Astrocyte (in vitro differentiated cells and primary cell): ENCODE measurements around the gene LRRC40. TPM values are rescaled to one million over a fixed set of nuclear protein-coding genes. Genes with fewer than 3 reads are reported as not detected.
A peak's percentile ranks its signal among the peaks of the same experiment; 100 is the strongest.

Experiments used
- DNase-seq: peaks from one replicate; pipeline ENCODE4 v3.0.0-alpha.2; 2010; ENCODE audit warnings: low read depth
- FAIRE-seq: peaks from 2 replicates; lab custom pipeline; 2011; peaks lifted over from hg19 to GRCh38; lab: Jason Lieb, UNC
- H2AFZ ChIP-seq: 2 replicates; pipeline ENCODE4 v1.6.0; 2012; ENCODE audit warnings: low read depth, low read length, inconsistent platforms
- H3K27ac ChIP-seq: 2 replicates; pipeline ENCODE4 v1.5.1; 2011; ENCODE audit warnings: low read depth, low read length, inconsistent platforms
- H3K27me3 ChIP-seq: 2 replicates; pipeline ENCODE4 v1.6.0; 2011; ENCODE audit warnings: low read length, inconsistent platforms; ENCODE audit not compliant: insufficient read depth
- H3K36me3 ChIP-seq: 2 replicates; pipeline ENCODE4 v1.5.1; 2011; ENCODE audit warnings: low read length, inconsistent platforms; ENCODE audit not compliant: insufficient read depth
- H3K4me1 ChIP-seq: 2 replicates; pipeline ENCODE4 v1.5.1; 2011; ENCODE audit warnings: low read length, inconsistent platforms; ENCODE audit not compliant: insufficient read depth
- H3K4me2 ChIP-seq: 2 replicates; pipeline ENCODE4 v1.6.0; 2012; ENCODE audit warnings: low read length, inconsistent platforms
- H3K4me3 ChIP-seq: 2 replicates; pipeline ENCODE4 v1.5.1; 2011; ENCODE audit warnings: low read depth, mild to moderate bottlenecking, low read length, inconsistent platforms; ENCODE audit not compliant: insufficient read depth
- H3K79me2 ChIP-seq: 2 replicates; pipeline ENCODE4 v1.6.0; 2012; ENCODE audit warnings: mild to moderate bottlenecking, low read length, inconsistent platforms; ENCODE audit not compliant: insufficient read depth
- H3K9ac ChIP-seq: 2 replicates; pipeline ENCODE4 v1.6.0; 2012; ENCODE audit warnings: mild to moderate bottlenecking, low read length, inconsistent platforms
- H3K9me3 ChIP-seq: 2 replicates; pipeline ENCODE4 v1.5.1; 2012; ENCODE audit warnings: low read depth, mild to moderate bottlenecking, low read length, inconsistent platforms; ENCODE audit not compliant: insufficient read depth
- H4K20me1 ChIP-seq: 2 replicates; pipeline ENCODE4 v1.6.0; 2012; ENCODE audit warnings: low read length, inconsistent platforms; ENCODE audit not compliant: insufficient read depth
- H3K27ac Mint-ChIP-seq: one replicate; pipeline ENCODE4 v1.8.0; 2021; ENCODE audit warnings: mild to moderate bottlenecking, mixed read lengths; ENCODE audit not compliant: unreplicated experiment
- H3K27me3 Mint-ChIP-seq: one replicate; pipeline ENCODE4 v1.8.0; 2021; ENCODE audit warnings: low read depth, mixed read lengths; ENCODE audit not compliant: unreplicated experiment
- H3K36me3 Mint-ChIP-seq: one replicate; pipeline ENCODE4 v1.8.0; 2021; ENCODE audit warnings: low read depth, mixed read lengths; ENCODE audit not compliant: unreplicated experiment
- H3K4me1 Mint-ChIP-seq: one replicate; pipeline ENCODE4 v1.8.0; 2021; ENCODE audit warnings: low read depth, mixed read lengths; ENCODE audit not compliant: unreplicated experiment
- H3K4me3 Mint-ChIP-seq: one replicate; pipeline ENCODE4 v1.8.0; 2021; ENCODE audit warnings: mild to moderate bottlenecking, moderate library complexity, mixed read lengths; ENCODE audit not compliant: unreplicated experiment
- H3K9me3 Mint-ChIP-seq: one replicate; pipeline ENCODE4 v1.8.0; 2021; ENCODE audit warnings: mild to moderate bottlenecking, mixed read lengths; ENCODE audit not compliant: unreplicated experiment
- EZH2 ChIP-seq: IDR thresholded peaks from 2 replicates; pipeline ENCODE4 v1.6.1; 2012; ENCODE audit warnings: mild to moderate bottlenecking, low read length, inconsistent platforms; ENCODE audit not compliant: insufficient read depth
- total RNA-seq: library from RNA; stranded (reverse); gene quantifications from 2 replicates; pipeline ENCODE4 v1.2.1, GENCODE V29; 2021
- TF ChIP-seq, protein P1 (sequence below): IDR thresholded peaks from 2 replicates; pipeline ENCODE4 v1.5.1; 2011; ENCODE audit warnings: low read depth, mild to moderate bottlenecking, inconsistent platforms, low read length, moderate library complexity; ENCODE audit not compliant: insufficient read depth

The LRRC40 gene
- total RNA-seq, 1 donor from 2014 or later, result 20.2 TPM

DNA sequence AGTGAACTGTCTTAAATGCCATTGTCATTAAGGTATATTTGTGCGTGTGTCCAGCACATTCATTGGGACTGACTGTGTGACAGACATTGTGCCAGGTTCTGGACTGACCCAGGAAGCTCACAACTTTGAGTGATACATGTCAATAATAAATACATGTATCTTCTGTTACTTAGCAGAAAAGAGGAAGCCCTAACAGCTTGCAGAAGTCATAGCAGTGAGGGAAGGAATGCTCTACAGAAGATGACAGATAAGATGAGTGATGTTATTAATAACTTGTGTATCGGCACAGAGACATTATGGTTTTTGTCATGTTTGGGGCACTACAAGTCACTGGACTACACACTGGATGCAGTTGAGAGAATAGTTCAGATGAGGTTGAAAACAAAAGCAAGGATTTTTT lies 14.6 kb upstream of the LRRC40 start:
- Histone ChIP-seq H2AFZ (no peak overlapping the region), H3K36me3 (peaks cover 7% of the 10 kb centered on the region), H3K27me3 (no peaks in the 10 kb centered on the region), H3K4me1 (peaks cover 3% of the 10 kb centered on the region), H3K9ac (no peak overlapping the region), H4K20me1 (peaks cover 41% of the 10 kb centered on the region), H3K4me3 (no peak overlapping the region), H3K79me2 (peaks cover 98% of the 10 kb centered on the region), H3K4me2 (no peak overlapping the region), H3K9me3 (no peaks in the 10 kb centered on the region), H3K27ac (no peak overlapping the region)
- peaks cover 20% of the 10 kb centered on the region for H3K4me1 Mint-ChIP-seq
- DNase-seq, result no peak
- no peak overlapping the region for H3K27ac Mint-ChIP-seq
- H3K36me3 Mint-ChIP-seq, result peaks cover 4% of the 10 kb centered on the region
- no peak for FAIRE-seq
- H3K4me3 Mint-ChIP-seq, result peak overlapping the region; percentile 47
- TF ChIP-seq EZH2, result no peak
- TF ChIP-seq, protein P1, sequence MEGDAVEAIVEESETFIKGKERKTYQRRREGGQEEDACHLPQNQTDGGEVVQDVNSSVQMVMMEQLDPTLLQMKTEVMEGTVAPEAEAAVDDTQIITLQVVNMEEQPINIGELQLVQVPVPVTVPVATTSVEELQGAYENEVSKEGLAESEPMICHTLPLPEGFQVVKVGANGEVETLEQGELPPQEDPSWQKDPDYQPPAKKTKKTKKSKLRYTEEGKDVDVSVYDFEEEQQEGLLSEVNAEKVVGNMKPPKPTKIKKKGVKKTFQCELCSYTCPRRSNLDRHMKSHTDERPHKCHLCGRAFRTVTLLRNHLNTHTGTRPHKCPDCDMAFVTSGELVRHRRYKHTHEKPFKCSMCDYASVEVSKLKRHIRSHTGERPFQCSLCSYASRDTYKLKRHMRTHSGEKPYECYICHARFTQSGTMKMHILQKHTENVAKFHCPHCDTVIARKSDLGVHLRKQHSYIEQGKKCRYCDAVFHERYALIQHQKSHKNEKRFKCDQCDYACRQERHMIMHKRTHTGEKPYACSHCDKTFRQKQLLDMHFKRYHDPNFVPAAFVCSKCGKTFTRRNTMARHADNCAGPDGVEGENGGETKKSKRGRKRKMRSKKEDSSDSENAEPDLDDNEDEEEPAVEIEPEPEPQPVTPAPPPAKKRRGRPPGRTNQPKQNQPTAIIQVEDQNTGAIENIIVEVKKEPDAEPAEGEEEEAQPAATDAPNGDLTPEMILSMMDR, result no peak
- no peaks in the 10 kb centered on the region for H3K9me3 Mint-ChIP-seq
- no peaks in the 10 kb centered on the region for H3K27me3 Mint-ChIP-seq

DNA sequence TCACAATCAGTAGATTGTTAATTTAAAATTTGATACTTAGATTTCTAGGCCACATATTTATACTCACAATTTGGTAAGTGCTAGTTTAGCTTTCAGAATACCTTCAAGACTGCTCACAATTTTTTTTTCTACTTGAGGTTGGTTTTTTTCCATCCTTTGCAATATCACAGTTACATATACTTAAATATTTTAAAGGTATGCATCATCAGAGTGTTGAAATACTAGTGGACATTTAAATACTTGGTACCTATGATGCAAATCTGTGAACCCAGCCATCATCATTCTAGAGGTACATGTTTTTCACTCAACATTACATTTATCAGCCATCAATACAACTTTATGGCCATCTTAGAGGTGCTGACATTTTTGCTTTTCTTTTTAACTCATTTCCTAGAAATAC lies 6.2 kb upstream of the LRRC40 start:
- no peaks in the 10 kb centered on the region for H3K27me3 ChIP-seq
- H3K9me3 ChIP-seq, result no peaks in the 10 kb centered on the region
- Mint-ChIP-seq H3K4me3 (no peak overlapping the region), H3K9me3 (no peaks in the 10 kb centered on the region), H3K4me1 (peaks cover 16% of the 10 kb centered on the region), H3K36me3 (peaks cover 3% of the 10 kb centered on the region), H3K27me3 (no peaks in the 10 kb centered on the region), H3K27ac (no peak overlapping the region)
- no peak for DNase-seq
- peaks cover 51% of the 10 kb centered on the region for H4K20me1 ChIP-seq
- H3K9ac ChIP-seq, result no peak overlapping the region
- TF ChIP-seq EZH2, result no peak
- TF ChIP-seq, protein P1, result no peak
- no peak overlapping the region for H3K4me2 ChIP-seq
- H3K27ac ChIP-seq, result no peak overlapping the region
- H3K79me2 ChIP-seq, result peaks cover 100% of the 10 kb centered on the region
- H3K4me1 ChIP-seq, result no peaks in the 10 kb centered on the region
- H3K36me3 ChIP-seq, result peaks cover 10% of the 10 kb centered on the region
- FAIRE-seq, result no peak
- no peak overlapping the region for H3K4me3 ChIP-seq
- H2AFZ ChIP-seq, result no peak overlapping the region

DNA sequence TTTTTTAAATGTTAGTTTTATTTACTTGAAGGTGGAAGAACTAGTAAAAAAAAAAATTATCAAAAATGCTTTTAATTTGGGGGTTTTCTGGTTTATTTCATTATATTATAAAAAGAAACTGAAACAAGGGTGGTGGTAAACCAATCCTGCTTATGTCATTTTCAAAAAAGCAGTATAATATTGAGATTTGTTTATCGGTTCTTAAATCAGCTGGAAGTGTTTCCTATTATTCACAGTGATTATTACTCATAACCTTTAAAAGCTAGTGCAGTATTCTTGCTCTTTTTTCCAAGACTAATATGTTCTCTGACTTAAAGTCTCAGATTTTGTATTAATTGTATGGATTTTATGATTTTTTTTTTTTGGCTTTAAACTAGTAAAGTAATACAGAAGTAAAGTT lies 5.4 kb upstream of the LRRC40 start:
- H3K9me3 ChIP-seq, result no peaks in the 10 kb centered on the region
- H3K9ac ChIP-seq, result no peak overlapping the region
- no peaks in the 10 kb centered on the region for H3K27me3 ChIP-seq
- H3K36me3 ChIP-seq, result peaks cover 10% of the 10 kb centered on the region
- FAIRE-seq (no peak), DNase-seq (no peak)
- H4K20me1 ChIP-seq, result peaks cover 45% of the 10 kb centered on the region
- H3K4me3 Mint-ChIP-seq, result no peak overlapping the region
- no peaks in the 10 kb centered on the region for H3K27me3 Mint-ChIP-seq
- no peak overlapping the region for H3K27ac ChIP-seq
- H3K4me1 Mint-ChIP-seq, result peaks cover 16% of the 10 kb centered on the region
- H3K9me3 Mint-ChIP-seq, result no peaks in the 10 kb centered on the region
- no peak overlapping the region for H2AFZ ChIP-seq
- H3K79me2 ChIP-seq, result peaks cover 100% of the 10 kb centered on the region
- TF ChIP-seq, protein P1, result no peak
- TF ChIP-seq EZH2, result no peak
- H3K4me3 ChIP-seq, result no peak overlapping the region
- peaks cover 3% of the 10 kb centered on the region for H3K36me3 Mint-ChIP-seq
- H3K4me2 ChIP-seq, result no peak overlapping the region
- no peak overlapping the region for H3K27ac Mint-ChIP-seq
- no peaks in the 10 kb centered on the region for H3K4me1 ChIP-seq
